ENCODE data around the gene SNRPD2. TPM values are rescaled to one million over a fixed set of nuclear protein-coding genes. Genes with fewer than 3 reads are reported as not detected.

Gene SNRPD2
- total RNA-seq, 4 donors from 2014 or later: 136 to 167 (median 144) TPM

- Histone ChIP-seq H3K27me3 (peaks cover 34 to 45% (median 39%) of the 10 kb centered on the region in 3 donors), H3K36me3 (no peaks in the 10 kb centered on the region), H3K4me3 (peak overlapping the region in 3 of 4 donors; percentile 19 to 40 (median 38)), H3K27ac (no peak overlapping the region), H3K4me1 (peaks cover 4 to 16% of the 10 kb centered on the region in 2 donors), H3K9me3 (no peaks in the 10 kb centered on the region)
- intact Hi-C loops (cut with DNase I; ENCODE audit: low total_unique reads) (no loop called here), in situ Hi-C loops (cut with MboI; ENCODE audit: low sequenced_read_pairs in 4 of 4) (no loop called here)
- DNase-seq: no peak
- no peak for TF ChIP-seq POLR2A (IDR thresholded peaks at IDR 0.05)
- TF ChIP-seq, protein P1, sequence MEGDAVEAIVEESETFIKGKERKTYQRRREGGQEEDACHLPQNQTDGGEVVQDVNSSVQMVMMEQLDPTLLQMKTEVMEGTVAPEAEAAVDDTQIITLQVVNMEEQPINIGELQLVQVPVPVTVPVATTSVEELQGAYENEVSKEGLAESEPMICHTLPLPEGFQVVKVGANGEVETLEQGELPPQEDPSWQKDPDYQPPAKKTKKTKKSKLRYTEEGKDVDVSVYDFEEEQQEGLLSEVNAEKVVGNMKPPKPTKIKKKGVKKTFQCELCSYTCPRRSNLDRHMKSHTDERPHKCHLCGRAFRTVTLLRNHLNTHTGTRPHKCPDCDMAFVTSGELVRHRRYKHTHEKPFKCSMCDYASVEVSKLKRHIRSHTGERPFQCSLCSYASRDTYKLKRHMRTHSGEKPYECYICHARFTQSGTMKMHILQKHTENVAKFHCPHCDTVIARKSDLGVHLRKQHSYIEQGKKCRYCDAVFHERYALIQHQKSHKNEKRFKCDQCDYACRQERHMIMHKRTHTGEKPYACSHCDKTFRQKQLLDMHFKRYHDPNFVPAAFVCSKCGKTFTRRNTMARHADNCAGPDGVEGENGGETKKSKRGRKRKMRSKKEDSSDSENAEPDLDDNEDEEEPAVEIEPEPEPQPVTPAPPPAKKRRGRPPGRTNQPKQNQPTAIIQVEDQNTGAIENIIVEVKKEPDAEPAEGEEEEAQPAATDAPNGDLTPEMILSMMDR (IDR thresholded peaks at IDR 0.05 in 4 of 5, conservative IDR thresholded peaks at IDR 0.05 in 1 of 5): no peak
- ATAC-seq: no peak
Measured at GRCh38 chr19:45677351-45678230, 14.2 kb downstream of the SNRPD2 start.

- ATAC-seq (no peak), DNase-seq (no peak)
- peaks cover 34 to 51% (median 43%) of the 10 kb centered on the region in 3 donors for H3K27me3 ChIP-seq
- no peaks in the 10 kb centered on the region for H3K36me3 ChIP-seq
- H3K27ac ChIP-seq: no peak overlapping the region
- intact Hi-C loops (cut with DNase I; ENCODE audit: low total_unique reads): no loop called here
- no peak for TF ChIP-seq POLR2A (IDR thresholded peaks at IDR 0.05)
- TF ChIP-seq, protein P1 (IDR thresholded peaks at IDR 0.05 in 4 of 5, conservative IDR thresholded peaks at IDR 0.05 in 1 of 5): no peak
- in situ Hi-C loops (cut with MboI; ENCODE audit: low sequenced_read_pairs in 4 of 4): no loop called here
- H3K9me3 ChIP-seq: no peaks in the 10 kb centered on the region
- peaks cover 4 to 15% of the 10 kb centered on the region in 2 donors for H3K4me1 ChIP-seq
- peak overlapping the region in 2 of 4 donors; percentile 38 to 40 for H3K4me3 ChIP-seq
Measured at GRCh38 chr19:45676851-45677263, 14.9 kb downstream of the SNRPD2 start.

- peaks cover 0 to 7% of the 10 kb centered on the region in 2 donors for H3K4me1 ChIP-seq
- TF ChIP-seq POLR2A (IDR thresholded peaks at IDR 0.05): no peak
- TF ChIP-seq, protein P1 (IDR thresholded peaks at IDR 0.05 in 4 of 5, conservative IDR thresholded peaks at IDR 0.05 in 1 of 5): no peak
- H3K27me3 ChIP-seq: peaks cover 52 to 70% (median 62%) of the 10 kb centered on the region in 3 donors
- DNase-seq: no peak
- no peak overlapping the region for H3K27ac ChIP-seq
- intact Hi-C loops (cut with DNase I; ENCODE audit: low total_unique reads) (no loop called here), in situ Hi-C loops (cut with MboI; ENCODE audit: low sequenced_read_pairs in 4 of 4) (loop anchor here in 1 of 4 donors (25.0 kb wide), 1 partner anchor 138 kb away; no protein-coding TSS in a partner anchor)
- no peaks in the 10 kb centered on the region for H3K36me3 ChIP-seq
- H3K9me3 ChIP-seq: no peaks in the 10 kb centered on the region
- no peak overlapping the region for H3K4me3 ChIP-seq
- ATAC-seq: no peak
Measured at GRCh38 chr19:45674946-45675345, 16.8 kb downstream of the SNRPD2 start.

- Histone ChIP-seq H3K27me3 (peaks cover 64 to 78% (median 68%) of the 10 kb centered on the region in 3 donors), H3K27ac (no peak overlapping the region), H3K4me3 (peak overlapping the region in 2 of 4 donors; percentile 10), H3K4me1 (peaks cover 6 to 15% of the 10 kb centered on the region in 2 donors), H3K36me3 (no peaks in the 10 kb centered on the region), H3K9me3 (no peaks in the 10 kb centered on the region)
- DNase-seq (peak in 1 of 2 donors; percentile 37), ATAC-seq (peak in 1 of 2 donors; percentile 53)
- in situ Hi-C loops (cut with MboI; ENCODE audit: low sequenced_read_pairs in 4 of 4): loop anchor here in 1 of 4 donors (25.0 kb wide), 1 partner anchor 134 kb away; no protein-coding TSS in a partner anchor
- no peak for TF ChIP-seq POLR2A (IDR thresholded peaks at IDR 0.05)
- TF ChIP-seq, protein P1 (IDR thresholded peaks at IDR 0.05 in 4 of 5, conservative IDR thresholded peaks at IDR 0.05 in 1 of 5): no peak
- intact Hi-C loops (cut with DNase I; ENCODE audit: low total_unique reads): no loop called here
Measured at GRCh38 chr19:45670670-45671453, 20.9 kb downstream of the SNRPD2 start.
